HG03045 (cell line): ENCODE results near the gene RPS6KB2.
"Not testable (repeated sequence)": the region's sequence is repeated elsewhere in the genome, so short reads cannot be mapped to it uniquely, and the experiment has no call there.

ENCODE experiments used
- ATAC-seq: cut with Tn5 transposase; IDR thresholded peaks from one replicate; pipeline ENCODE4 v1.9.1; 2021; ENCODE audit warnings: mild to moderate bottlenecking, moderate library complexity; ENCODE audit not compliant: unreplicated experiment

The RPS6KB2 gene

GRCh38 chr11:67427364-67427859, 882 bp upstream of the RPS6KB2 start:
- not testable (repeated sequence) for ATAC-seq

- ATAC-seq: no peak
Measured at GRCh38 chr11:67429038-67429668, 859 bp downstream of the RPS6KB2 start.

- no peak for ATAC-seq
Measured at GRCh38 chr11:67429722-67430121, 1.4 kb downstream of the RPS6KB2 start.

- ATAC-seq: no peak
Measured at GRCh38 chr11:67431346-67432249, 3.3 kb downstream of the RPS6KB2 start.

- no peak for ATAC-seq
Measured at GRCh38 chr11:67432655-67433349, 4.5 kb downstream of the RPS6KB2 start.

- ATAC-seq: no peak
Measured at GRCh38 chr11:67433536-67434394, 5.5 kb downstream of the RPS6KB2 start.

- no peak for ATAC-seq
Measured at GRCh38 chr11:67434395-67434881, 6.1 kb downstream of the RPS6KB2 start.

GRCh38 chr11:67435031-67435726, 6.9 kb downstream of the RPS6KB2 start:
- no peak for ATAC-seq

- ATAC-seq: no peak
Measured at GRCh38 chr11:67435727-67436458, 7.6 kb downstream of the RPS6KB2 start.

GRCh38 chr11:67436459-67437081, 8.3 kb downstream of the RPS6KB2 start:
- ATAC-seq: no peak

GRCh38 chr11:67437082-67437808, 9.0 kb downstream of the RPS6KB2 start, which contains the start of gene PTPRCAP:
Gene PTPRCAP (minus strand): TSS chr11:67437682. CDS start chr11:67437619, 63 bp downstream.
- no peak for ATAC-seq

- ATAC-seq: no peak
Measured at GRCh38 chr11:67437809-67438157, 9.5 kb downstream of the RPS6KB2 start.

- no peak for ATAC-seq
Measured at GRCh38 chr11:67438158-67438902, 10.0 kb downstream of the RPS6KB2 start.

- ATAC-seq: no peak
Measured at GRCh38 chr11:67439321-67440228, 11.3 kb downstream of the RPS6KB2 start.

GRCh38 chr11:67440229-67441097, 12.2 kb downstream of the RPS6KB2 start:
- no peak for ATAC-seq
